Right lobe of liver (tissue), 6 donors: ENCODE data around the gene IVL. TPM values are rescaled to one million over a fixed set of nuclear protein-coding genes. Genes with fewer than 3 reads are reported as not detected.

Experiments
- ATAC-seq, 4 donors: fragments of 200-7000 bp; cut with Tn5 transposase; one replicate each; pipeline ENCODE4 v1.9.1; 2020; ENCODE audit warnings: mild to moderate bottlenecking in 4 of 4, moderate library complexity in 4 of 4
- DNase-seq, 3 donors: peaks; one replicate each; pipeline ENCODE4 v3.0.0-alpha.2; 2020
- H3K27ac ChIP-seq, 3 donors: fragments of 200-600 bp; one replicate each; pipeline ENCODE4 v1.8.0; 2022
- H3K27me3 ChIP-seq, 2 donors: fragments of 200-600 bp; one replicate each; pipeline ENCODE4 v1.8.0; 2022
- H3K36me3 ChIP-seq, 4 donors: fragments of 200-600 bp; sonication (generic) in 1 of 4; one replicate each; pipeline versions ENCODE4 v1.5.1 to v1.8.0; 2017 to 2022; ENCODE audit warnings: control low read depth in 1 of 4
- H3K4me1 ChIP-seq, 4 donors: fragments of 200-600 bp; sonication (generic) in 1 of 4; one replicate each; pipeline versions ENCODE4 v1.5.1 to v1.8.0; 2017 to 2022; ENCODE audit warnings: control low read depth in 1 of 4
- H3K4me3 ChIP-seq, 3 donors: fragments of 200-600 bp; one replicate each; pipeline ENCODE4 v1.8.0; 2022
- H3K9me3 ChIP-seq, 4 donors: fragments of 200-600 bp; sonication (generic) in 1 of 4; one replicate each; pipeline versions ENCODE4 v1.5.1 to v1.8.0; 2017 to 2022; ENCODE audit warnings: control low read depth in 1 of 4
- CTCF ChIP-seq, 4 donors: fragments of 200-600 bp in 3 of 4; fragments of 450-650 bp in 1 of 4; IDR thresholded peaks; one replicate each; pipeline versions ENCODE4 v1.5.1 to v1.8.0; 2016 to 2022; ENCODE audit warnings: antibody characterized with exemption in 4 of 4, mild to moderate bottlenecking in 2 of 4
- POLR2A ChIP-seq: fragments of 450-650 bp; IDR thresholded peaks from one replicate; pipeline ENCODE4 v1.6.1; 2017; ENCODE audit warnings: antibody characterized with exemption, mild to moderate bottlenecking
- WGBS: methylation state at CpG from one replicate; pipeline ENCODE4 v1.1.6; 2018; ENCODE audit warnings: low coverage, low lambda C conversion rate; ENCODE audit not compliant: insufficient coverage; ENCODE audit errors: missing lambda C conversion rate; 5-methylcytosine and 5-hydroxymethylcytosine counted together
- intact Hi-C, 2 donors: fragments of 100-400 bp; cut with DNase I; formaldehyde crosslinking; loops; one replicate each; pipeline versions ENCODE4 v1.11.2 to v1.14.1; 2022
- total RNA-seq, 6 experiments: library from RNA; depleted of rRNA in 2 of 6; stranded (reverse); fragments of >200 nt in 2 of 6; fragmentation: NEBNext Ultra II Directional in 3 of 6; extraction: Animal tissue kit (Norgen Biotek cat#: 25700) in 3 of 6; gene quantifications; one replicate each; pipeline versions ENCODE4 v1.1.0 to v1.2.4, GENCODE V29; 2016 to 2023
- donor health status: DM: no; HTN: yes; CAD: no.
- donor health status: DM: no; HTN: no; CAD: no.
- donor health status: DM: no; HTN: no; CAD: no.
- donor health status: DM: no; HTN: yes; CAD: no.
- donor health status: DM: no; HTN: yes; CAD: no.

IVL gene
- total RNA-seq, 6 experiments from 2014 or later: not detected

DNA sequence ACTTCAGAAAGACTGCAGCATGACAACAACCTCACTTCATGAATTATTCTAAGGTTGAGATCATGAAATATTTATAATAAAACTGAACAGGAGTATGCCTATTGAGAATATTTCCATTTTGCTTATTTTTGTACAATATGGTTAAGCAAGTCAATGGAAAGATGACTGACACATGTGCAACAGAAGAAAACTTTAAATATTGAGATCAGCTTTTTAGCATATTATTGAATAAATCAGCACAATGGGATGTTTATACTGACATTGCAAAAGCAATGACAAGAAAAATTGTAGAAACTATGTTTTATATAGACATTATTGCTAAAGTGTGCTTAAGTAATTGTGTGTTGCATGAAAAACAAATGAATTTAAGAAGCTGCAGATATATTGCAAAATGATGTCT, 43.9 kb upstream of the IVL start:
- no peak for TF ChIP-seq POLR2A
- no peak for TF ChIP-seq CTCF (IDR thresholded peaks at IDR 0.05)
- no peaks in the 10 kb centered on the region for H3K4me1 ChIP-seq
- no peak overlapping the region for H3K4me3 ChIP-seq
- no peaks in the 10 kb centered on the region for H3K9me3 ChIP-seq
- ATAC-seq (no peak), DNase-seq (no peak)
- no peak overlapping the region for H3K27ac ChIP-seq
- intact Hi-C loops: no loop called here
- H3K27me3 ChIP-seq: no peaks in the 10 kb centered on the region
- no peaks in the 10 kb centered on the region for H3K36me3 ChIP-seq

GRCh38 chr1:152866321-152866720, 42.0 kb upstream of the IVL start:
- WGBS: 70% methylated on average over 2 of the region's 2 CpGs
- ATAC-seq: no peak
- Histone ChIP-seq H3K9me3 (no peaks in the 10 kb centered on the region), H3K36me3 (no peaks in the 10 kb centered on the region), H3K27ac (no peak overlapping the region), H3K4me1 (no peaks in the 10 kb centered on the region), H3K4me3 (no peak overlapping the region), H3K27me3 (no peaks in the 10 kb centered on the region)
- intact Hi-C loops: no loop called here
- TF ChIP-seq CTCF (IDR thresholded peaks at IDR 0.05) (no peak), POLR2A (no peak)
- DNase-seq: no peak

DNA sequence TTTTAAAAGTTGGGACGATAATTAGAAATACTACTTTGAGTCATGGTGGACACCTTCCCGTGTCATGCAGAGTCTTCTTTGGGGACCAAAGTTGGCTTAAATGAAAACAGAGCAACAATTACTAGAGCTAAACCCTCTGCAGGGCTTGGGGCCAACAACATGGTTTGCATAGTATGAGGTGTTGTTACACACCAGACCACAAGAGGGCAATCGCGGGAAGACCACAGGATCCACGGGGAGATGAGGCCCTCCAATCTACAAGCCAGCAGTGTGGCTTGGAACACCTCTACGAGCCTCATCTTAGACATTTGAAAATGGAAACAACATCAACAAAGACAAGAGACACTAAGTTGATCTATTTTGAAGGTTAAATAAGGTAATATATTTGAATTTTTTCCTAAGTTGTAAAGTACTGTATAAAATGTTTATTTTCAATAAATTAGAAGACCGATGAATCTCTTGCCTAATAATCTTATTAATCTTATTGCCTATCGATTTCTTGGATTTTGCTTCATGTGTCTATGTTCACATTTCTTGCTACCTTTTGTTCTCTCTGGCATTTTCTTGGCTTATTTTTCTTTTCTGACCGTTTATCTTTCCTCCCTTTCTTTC, 38.4 kb upstream of the IVL start:
- DNase-seq (peak in 2 of 3 donors; percentile 58 to 78), ATAC-seq (peak; percentile 93 to 97 (median 94))
- TF ChIP-seq POLR2A (no peak), CTCF (IDR thresholded peaks at IDR 0.05) (peak; percentile 58 to 81 (median 74))
- intact Hi-C loops: no loop called here
- H3K27ac ChIP-seq: no peak overlapping the region
- H3K4me3 ChIP-seq: no peak overlapping the region
- no peaks in the 10 kb centered on the region for H3K36me3 ChIP-seq
- H3K27me3 ChIP-seq: no peaks in the 10 kb centered on the region
- WGBS: 25% methylated on average over 9 of the region's 9 CpGs
- no peaks in the 10 kb centered on the region for H3K4me1 ChIP-seq
- no peaks in the 10 kb centered on the region for H3K9me3 ChIP-seq

DNA sequence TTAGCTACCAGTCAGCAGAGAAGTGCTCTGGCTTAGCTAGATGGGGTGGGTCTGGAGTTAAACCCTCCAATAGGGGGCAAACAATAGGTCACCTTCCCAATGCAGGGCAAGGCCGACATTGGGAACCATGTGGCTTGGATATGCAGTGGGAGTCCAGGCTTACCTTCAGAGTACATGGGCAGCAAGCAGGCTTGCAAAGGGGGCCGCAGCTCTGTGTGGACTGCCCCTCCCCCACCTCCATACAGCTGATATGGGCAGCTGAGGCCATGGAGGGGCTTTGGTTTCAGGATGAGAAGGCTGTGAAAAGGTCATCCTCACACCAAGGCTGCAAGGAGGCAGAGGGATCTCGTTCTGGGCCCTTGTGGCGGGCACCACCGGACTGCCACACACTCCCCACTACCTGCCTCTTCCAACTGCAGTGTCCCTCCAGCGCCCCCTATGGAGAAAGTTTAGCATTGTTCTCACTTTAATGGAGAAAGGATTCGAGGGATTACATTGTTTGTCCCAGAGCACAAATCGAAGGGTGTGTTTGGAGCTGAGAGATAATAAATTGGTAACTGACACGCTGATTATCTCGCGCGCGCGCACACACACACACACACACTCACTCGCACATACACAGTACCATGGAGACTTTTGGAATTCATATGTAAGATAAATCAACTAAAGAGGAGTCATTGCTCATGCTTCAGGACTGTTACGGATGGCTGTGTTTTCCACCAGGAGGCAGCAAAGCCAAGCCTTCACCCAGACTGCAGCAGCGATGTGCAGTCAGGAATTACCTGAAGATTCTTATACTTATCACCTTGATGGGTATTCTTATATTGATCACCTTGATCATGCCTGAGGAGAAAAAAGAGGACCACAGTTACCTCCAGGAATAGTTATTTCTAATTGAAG, 37.3 kb upstream of the IVL start:
- DNase-seq: peak in 1 of 3 donors; percentile 52
- Histone ChIP-seq H3K36me3 (no peaks in the 10 kb centered on the region), H3K27me3 (no peaks in the 10 kb centered on the region), H3K9me3 (no peaks in the 10 kb centered on the region), H3K27ac (no peak overlapping the region), H3K4me3 (no peak overlapping the region), H3K4me1 (no peaks in the 10 kb centered on the region)
- WGBS: 36% methylated on average over 13 of the region's 17 CpGs
- ATAC-seq: peak; percentile 82 to 88 (median 84)
- peak; percentile 41 to 57 (median 50) for TF ChIP-seq CTCF (IDR thresholded peaks at IDR 0.05)
- TF ChIP-seq POLR2A: no peak
- intact Hi-C loops: no loop called here
